Upper lobe of left lung (tissue), 4 donors: Measurements from ENCODE around the gene ACADM.

Experiments
- POLR2A ChIP-seq, 4 donors: fragments of 450-650 bp; IDR thresholded peaks; one replicate each; pipeline ENCODE4 v1.5.1; 2016 to 2017; ENCODE audit warnings: antibody characterized with exemption in 4 of 4, mild to moderate bottlenecking in 2 of 4
- POLR2AphosphoS5 ChIP-seq, 2 donors: sonication (generic); formaldehyde crosslinking; IDR thresholded peaks; one replicate each; pipeline ENCODE4 v1.5.1; 2017; ENCODE audit warnings: antibody characterized with exemption in 2 of 2
- TF ChIP-seq, protein P1 (sequence below), 6 experiments: fragments of 450-650 bp in 4 of 6; fragments of 200-600 bp in 2 of 6; sonication (generic) in 2 of 6; IDR thresholded peaks; one replicate each; pipeline ENCODE4 v1.5.1; 2016 to 2019; ENCODE audit warnings: antibody characterized with exemption in 6 of 6

GRCh38 chr1:75745276-75745675, 20.8 kb downstream of the ACADM start:
- TF ChIP-seq POLR2A (IDR thresholded peaks at IDR 0.05) (no peak), POLR2AphosphoS5 (IDR thresholded peaks at IDR 0.05) (no peak)
- TF ChIP-seq, protein P1, sequence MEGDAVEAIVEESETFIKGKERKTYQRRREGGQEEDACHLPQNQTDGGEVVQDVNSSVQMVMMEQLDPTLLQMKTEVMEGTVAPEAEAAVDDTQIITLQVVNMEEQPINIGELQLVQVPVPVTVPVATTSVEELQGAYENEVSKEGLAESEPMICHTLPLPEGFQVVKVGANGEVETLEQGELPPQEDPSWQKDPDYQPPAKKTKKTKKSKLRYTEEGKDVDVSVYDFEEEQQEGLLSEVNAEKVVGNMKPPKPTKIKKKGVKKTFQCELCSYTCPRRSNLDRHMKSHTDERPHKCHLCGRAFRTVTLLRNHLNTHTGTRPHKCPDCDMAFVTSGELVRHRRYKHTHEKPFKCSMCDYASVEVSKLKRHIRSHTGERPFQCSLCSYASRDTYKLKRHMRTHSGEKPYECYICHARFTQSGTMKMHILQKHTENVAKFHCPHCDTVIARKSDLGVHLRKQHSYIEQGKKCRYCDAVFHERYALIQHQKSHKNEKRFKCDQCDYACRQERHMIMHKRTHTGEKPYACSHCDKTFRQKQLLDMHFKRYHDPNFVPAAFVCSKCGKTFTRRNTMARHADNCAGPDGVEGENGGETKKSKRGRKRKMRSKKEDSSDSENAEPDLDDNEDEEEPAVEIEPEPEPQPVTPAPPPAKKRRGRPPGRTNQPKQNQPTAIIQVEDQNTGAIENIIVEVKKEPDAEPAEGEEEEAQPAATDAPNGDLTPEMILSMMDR (IDR thresholded peaks at IDR 0.05): no peak
